GM19372 (cell line): ENCODE results near the gene PLEKHH2.
"Not testable (repeated sequence)": the region's sequence is repeated elsewhere in the genome, so short reads cannot be mapped to it uniquely, and the experiment has no call there.

Experiments used
- ATAC-seq: cut with Tn5 transposase; IDR thresholded peaks from one replicate; pipeline ENCODE4 v1.9.1; 2021; ENCODE audit warnings: mild to moderate bottlenecking, low read depth, moderate library complexity; ENCODE audit not compliant: unreplicated experiment

The PLEKHH2 gene

DNA sequence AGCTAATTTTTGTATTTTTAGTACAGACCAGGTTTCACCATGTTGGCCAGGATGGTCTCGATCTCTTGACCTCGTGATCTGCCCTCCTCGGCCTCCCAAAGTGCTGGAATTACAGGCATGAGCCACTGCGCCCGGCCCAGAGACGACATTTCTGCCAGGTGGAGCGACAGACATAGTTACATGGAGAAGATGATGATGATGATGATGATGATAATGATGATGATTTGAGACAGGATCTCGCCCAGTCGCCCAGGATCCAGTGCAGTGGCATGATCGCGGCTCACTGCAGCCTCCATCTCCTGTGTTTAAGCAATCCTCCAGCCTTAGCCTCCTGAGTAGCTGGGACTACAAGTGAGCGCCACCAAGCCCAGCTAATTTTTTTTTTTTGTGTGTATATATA, 907 bp upstream of the PLEKHH2 start:
- ATAC-seq = not testable (repeated sequence)

DNA sequence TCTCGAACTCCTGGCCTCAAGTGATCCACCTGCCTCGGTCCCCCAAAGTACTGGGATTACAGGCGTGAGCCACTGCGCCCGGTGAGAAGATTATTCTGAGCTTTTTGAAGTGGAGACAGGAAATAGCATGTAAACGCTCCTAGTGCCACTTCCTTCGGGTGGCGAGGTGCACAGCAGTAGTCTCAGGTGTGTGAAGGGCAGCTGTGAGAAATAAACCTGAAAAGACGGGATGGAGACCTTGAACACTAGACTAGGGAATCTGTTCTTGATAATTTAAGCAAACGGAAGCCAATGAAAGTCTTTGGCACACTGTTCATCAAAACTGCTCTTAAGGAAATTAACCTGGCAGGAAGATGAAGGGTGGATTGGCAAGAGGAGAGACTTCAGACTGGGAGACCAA, 439 bp upstream of the PLEKHH2 start:
- no peak for ATAC-seq

DNA sequence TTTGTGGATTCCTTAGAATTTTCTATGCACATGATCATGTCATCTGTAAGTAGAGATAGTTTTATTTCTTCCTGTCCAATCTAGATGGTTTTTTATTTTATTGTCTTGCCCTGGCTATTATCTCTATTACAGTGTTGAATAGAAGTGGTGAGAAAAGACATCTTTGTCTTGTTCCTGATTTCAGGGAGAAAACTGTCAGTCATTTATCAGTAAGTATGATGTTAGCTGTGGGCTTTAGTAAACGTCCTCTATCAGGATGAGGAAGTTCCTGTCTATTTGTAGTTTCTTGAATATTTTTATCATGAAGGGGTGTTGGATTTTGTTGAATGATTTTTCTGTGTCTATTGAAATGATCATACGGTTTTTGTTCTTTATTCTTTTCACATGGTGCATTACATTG, 5.3 kb downstream of the PLEKHH2 start:
- ATAC-seq = no peak

DNA sequence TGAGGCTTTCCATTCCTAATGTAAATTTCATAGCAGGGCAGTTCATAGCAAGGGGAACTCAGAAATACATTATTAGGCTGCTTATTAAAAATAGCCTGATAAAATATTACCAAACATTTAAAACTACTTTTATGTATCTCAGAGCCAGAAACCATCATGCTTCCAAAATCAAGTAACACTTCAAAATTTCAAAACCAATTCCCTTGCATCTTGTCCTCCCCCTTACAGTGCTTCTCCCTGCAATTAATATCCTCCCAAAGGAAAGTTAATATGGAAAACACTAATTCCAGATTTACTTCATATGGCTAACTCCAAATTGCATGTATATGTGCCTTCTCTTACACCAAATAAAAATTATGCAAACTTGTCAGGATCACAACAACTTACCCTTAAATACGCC, 6.6 kb downstream of the PLEKHH2 start:
- ATAC-seq = no peak

DNA sequence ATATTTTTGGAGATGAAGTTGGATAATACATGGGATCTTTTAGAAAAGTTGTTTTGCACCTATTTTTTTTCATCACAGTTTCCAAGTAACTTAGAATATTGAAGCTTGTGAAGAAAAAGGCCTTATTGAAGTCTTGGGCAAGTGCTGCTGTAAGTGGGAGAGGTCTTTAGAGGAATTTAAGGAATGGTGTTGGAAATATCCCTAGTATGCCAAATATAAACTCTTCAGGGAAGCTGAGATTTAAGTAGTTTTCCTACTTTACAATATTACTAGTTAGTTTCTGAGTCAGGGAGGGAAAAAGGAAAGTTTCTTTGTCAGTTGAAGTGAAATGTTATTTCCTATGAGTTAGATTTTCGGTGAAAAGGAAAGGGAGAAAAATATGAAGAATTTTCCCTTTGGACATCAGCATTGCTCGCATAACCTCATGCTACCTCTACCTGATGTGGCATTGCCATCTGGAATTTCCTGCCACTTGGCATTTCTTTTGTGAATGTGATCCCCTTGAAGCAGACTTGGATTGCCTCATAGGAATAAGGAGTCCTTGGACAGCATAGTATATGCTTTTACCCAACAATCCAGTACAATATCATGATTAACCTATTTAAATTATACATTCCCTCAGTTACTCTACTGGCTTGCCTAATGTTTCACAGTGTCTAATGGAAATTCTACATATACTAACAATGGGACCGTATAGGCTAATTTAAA, 12.1 kb downstream of the PLEKHH2 start:
- no peak for ATAC-seq

DNA sequence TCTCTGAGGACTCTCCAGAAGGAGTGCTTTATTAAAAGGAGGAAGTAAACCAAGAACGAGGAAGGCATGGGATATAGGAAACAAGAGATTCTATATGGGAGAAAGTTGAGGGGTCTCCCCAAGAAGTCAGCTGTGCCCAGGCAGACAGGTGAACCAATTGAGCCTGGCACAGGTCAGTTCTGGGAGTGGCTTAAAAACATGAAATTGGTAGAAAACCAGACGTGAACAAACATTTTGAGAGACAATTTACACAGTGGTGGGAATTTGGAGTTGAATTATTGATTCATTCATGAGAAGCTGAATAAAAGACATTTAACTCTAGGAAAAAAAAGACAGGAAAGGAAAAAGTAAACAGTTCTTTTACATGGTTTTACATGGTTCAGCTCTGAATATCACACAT, 16.4 kb downstream of the PLEKHH2 start:
- ATAC-seq = no peak

DNA sequence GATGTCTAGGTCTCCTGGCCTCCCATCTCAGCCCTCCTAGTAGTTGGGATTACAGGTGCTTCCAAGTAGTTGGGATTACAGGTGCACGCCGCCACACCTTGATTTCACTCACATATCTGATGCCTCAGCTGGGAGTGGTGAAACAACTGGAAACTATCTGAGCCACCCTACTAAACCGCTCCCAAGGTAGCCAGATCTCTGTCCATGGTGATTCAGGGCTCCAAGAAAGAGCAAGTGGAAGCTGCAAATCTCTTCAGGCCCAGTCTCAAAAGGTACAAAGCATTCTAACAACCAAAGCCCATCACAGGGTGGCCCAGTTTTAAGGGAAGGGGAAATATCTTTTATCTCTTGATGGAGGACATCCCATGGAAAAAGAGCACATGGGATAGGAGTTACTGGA, 20.2 kb downstream of the PLEKHH2 start:
- ATAC-seq = no peak

DNA sequence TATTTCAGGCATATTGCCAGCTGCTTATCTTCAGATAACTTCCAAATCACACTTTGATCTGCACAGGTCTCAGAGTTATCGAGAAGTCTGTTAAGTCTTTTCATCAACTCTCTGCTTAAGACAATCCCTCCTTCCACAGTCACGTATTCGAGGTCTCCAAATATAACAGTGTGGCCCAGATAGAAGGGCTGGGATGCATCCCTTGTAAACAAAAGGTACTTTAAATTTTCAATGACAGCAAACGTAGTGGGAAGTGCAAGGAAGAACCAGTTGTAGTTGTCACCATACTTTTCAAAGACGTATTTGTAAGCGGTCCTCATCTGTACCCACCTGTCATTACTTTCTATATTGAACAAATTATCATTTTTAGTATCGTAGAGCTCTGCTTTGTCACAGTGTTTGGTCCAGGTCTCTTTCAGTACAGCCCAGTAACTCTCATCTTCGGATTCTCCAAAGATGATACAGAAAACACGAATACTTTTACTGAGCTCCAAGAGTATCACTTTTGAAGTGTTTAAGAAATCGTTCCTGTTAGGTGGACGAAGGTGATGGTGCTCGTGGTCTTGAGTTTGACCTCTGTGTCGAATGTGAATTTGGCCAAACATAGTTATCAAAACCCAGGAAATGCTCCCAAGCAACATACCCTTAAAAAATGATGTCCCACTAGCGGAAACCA, 38.7 kb downstream of the PLEKHH2 start:
- no peak for ATAC-seq

DNA sequence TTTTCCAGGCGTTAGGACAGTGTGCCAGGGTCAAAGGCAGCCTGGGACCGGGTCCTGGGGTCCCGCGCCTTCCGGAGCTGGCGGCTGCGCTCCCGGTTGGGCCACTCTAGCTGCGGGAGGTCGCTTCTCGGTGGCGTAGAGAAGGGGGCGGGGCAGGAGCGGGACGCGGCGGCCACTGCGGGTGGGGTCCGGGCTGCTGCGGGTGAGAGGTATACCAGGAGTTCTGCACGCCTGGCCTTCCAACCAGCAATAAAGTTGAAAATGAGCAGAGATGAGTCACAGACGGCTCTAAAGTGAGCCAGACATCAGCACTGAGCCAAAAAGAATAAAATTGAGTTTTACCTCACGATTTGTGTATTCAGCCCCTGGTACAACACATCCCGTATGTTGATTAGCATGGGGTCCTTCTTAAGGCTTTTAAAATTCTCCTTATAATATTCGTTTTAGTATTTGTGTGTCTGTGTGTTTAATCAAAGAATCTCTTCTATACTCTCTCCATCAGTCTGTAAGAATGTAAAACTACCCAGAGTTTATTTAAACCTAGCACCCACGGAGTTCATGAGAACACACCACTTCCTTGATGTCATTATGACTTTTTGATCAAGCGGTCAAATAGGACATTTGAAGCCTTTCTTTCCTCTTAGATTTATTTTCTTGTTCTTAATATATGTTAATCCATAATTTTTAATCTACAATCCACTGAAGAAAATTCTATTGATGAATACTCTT, 39.4 kb downstream of the PLEKHH2 start, which contains the start of gene C1GALT1C1L:
C1GALT1C1L (minus strand) TSS at position 108 of the 729 bp plus-strand sequence; CDS start at position 1, 107 bp downstream.
- ATAC-seq = no peak

DNA sequence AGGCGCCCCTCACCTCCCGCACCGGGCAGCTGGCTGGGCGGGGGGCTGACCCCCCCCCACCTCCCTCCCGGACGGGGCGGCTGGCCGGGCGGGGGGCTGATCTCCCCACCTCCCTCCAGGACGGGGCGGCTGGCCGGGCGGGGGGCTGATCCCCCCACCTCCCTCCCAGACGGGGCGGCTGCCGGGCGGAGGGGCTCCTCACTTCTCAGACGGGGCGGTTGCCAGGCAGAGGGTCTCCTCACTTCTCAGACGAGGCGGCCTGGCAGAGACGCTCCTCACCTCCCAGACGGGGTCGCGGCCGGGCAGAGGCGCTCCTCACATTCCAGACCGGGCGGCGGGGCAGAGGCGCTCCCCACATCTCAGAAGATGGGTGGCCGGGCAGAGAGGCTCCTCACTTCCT, 40.7 kb downstream of the PLEKHH2 start:
- ATAC-seq = not testable (repeated sequence)

DNA sequence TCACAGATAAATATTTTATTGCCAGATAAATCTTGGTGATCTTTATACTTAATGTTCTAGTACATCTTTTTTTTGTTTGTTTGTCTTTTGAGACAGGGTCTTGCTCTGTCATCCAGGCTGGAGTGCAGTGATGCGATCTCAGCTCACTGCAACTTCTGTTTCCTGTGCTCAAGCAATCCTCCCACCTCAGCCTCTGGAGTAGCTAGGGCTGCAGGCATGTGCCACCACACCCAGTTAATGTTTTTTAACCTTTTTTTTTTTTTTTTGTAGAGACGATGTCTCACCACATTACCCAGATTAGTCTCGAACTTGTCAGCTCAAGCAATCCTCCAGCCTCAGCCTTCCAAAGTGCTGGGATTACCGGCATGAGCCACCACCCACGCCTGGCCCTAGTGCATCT, 48.3 kb downstream of the PLEKHH2 start:
- no peak for ATAC-seq

DNA sequence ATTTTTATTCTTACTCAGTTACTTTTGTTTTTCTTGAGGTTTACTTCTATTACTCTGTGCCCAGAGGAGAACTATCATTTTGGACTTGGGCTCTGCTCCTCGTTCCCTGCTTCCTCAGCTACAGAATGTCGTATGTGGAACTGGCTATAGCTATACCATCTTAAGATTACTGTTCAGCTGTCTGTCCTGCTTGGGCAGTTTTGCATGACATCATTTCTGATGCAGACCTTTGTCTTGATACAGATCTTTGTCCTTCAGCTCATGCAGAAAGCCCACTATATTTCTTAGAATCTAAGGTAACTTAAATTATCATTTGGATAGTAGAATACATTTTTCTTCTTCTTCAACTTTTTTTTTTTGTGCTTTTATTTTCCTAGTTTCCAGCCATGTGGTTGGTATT, 52.9 kb downstream of the PLEKHH2 start:
- ATAC-seq = no peak

DNA sequence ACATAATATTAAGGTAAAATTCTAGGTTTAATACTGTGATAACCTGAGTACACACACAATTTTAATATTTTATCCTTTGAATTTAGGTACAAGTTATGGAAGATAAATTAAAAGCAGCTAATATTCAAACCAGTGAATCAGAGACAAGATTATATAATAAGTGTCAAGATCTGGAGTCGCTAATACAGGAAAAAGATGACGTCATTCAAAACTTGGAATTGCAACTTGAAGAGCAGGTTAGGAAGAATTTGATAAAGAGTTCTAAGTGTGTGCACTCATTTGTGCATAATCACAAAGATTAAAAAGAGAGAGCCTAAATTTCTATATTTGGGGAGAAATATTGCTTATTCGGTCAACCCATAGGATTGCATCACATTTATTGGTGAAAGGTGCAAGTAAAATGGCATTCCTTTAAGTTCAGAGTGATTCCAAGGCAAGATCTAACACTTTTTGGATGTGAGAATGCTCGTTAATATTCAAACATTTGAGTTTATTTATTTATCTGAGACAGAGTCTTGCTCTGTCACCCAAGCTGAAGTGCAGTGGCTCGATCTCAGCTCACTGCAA, 55.5 kb downstream of the PLEKHH2 start:
- ATAC-seq = no peak

DNA sequence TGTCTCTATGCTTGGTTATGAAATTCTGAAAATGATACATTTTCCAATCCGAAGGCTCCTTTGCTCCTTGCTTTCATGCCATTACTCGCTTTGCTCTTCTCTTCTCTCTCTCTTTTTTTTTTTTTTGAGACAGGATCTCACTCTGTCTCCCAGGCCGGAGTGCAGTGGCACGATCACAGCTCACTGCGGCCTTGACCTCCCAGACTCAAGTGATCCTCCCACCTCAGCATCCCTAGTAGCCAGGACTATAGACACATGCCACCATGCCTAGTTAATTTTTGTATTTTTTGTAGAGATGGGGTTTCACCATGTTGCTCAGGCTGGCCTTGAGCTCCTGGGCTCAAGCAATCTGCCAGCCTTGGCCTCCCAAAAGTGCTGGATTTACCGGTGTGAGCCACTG, 61.1 kb downstream of the PLEKHH2 start:
- not testable (repeated sequence) for ATAC-seq

DNA sequence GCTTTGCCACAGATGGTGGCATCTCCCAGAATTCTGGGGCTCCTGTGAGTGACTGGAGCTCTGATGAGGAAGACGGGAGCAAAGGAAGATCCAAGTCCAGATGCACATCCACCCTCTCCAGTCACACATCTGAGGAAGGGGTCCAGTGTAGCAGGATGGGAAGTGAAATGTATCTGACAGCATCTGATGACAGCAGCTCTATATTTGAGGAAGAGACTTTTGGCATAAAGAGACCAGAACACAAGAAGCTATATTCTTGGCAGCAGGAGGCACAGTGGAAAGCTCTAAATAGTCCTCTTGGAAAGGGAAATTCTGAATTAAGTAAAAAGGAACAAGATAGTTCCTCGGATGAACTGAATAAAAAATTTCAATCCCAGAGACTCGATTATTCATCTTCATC, 62.7 kb downstream of the PLEKHH2 start:
- no peak for ATAC-seq

DNA sequence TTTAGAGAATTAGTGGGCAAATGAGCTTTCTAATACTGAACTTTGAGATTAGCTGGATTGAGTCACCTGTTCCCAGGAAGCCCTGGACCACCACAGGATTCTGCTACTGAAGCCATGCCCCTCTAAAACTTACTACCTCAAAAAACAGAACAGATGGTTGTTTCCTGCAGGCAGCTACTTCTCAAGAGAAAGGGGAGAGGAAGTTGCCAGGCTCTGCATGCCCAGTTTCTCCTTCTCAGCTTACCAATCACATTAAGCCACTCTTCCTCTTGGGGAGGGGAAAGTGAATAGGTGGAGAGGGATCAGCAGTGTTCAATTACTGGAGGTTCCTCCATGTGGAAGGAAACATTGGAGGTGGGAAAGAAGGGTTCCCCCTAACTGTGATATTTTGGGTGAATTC, 64.1 kb downstream of the PLEKHH2 start:
- ATAC-seq = no peak

DNA sequence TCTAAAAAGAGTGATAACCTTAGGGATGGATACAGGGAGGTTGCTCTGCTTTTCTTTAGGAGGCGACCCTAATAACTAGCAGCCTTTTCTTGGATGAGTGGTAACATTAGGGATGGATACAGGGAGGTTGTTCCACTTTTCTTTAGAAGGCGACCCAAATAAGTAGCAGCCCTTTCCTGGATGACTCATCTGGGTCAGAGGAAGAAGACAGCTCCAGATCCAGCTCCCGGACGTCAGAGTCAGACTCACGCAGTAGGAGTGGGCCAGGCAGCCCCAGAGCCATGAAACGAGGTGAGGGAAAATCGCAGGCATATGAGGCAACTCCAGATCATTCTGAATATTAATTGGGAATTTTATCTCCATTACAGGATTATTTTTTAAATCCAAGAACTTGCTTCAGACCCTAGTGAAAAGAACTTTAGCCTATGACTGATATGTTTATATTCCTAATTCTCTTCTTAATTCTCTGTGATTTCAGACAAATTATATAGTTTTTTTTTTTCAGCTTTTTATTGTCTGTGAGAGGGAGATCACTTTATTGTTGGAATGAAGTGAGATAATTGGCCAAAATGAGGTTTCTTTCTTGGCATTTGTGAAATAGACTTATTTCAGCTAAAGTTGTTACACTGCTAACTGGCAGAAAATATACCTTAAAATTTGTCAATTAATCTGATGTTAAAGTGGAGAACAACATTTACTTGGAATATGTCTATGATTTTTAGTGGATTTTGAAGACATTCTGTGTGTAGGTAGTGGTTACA, 70.4 kb downstream of the PLEKHH2 start:
- no peak for ATAC-seq

DNA sequence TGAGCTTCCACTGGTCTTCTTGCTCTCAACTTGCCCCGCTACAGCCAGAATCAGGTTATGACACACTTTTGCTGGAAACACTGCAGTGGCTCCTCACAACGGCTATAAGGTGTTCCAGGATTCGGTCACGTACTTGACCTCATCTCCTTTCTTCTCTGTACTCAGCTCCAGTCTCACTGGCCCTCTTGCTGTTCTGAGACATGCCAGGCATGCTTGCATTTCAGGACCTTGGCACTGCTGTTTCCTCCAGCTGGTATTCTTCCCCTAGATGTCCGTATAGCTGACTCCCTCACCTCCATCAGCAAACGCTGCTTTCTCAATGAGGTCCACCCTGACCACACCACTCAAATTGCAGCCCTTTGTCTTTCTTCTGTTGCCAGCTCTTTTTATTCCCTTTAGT, 71.1 kb downstream of the PLEKHH2 start:
- ATAC-seq = no peak

DNA sequence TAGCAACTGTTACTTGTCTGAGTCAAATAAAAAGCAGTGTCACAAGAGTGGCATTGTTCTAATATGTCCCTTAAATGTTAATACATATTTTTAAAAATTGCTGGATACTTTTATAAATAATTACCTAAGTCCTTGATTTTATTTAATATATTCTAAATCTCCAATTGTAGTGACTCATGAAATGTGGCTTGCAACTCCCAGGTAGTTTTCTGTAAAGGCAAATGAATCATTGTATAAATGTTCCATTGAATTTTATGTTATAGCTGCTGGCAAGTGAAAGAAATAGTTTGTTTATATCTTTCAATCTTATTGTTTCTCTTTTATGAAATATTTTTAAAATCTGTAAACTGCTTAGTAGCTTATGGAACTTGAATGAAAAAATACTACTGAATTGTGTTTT, 71.8 kb downstream of the PLEKHH2 start:
- no peak for ATAC-seq

DNA sequence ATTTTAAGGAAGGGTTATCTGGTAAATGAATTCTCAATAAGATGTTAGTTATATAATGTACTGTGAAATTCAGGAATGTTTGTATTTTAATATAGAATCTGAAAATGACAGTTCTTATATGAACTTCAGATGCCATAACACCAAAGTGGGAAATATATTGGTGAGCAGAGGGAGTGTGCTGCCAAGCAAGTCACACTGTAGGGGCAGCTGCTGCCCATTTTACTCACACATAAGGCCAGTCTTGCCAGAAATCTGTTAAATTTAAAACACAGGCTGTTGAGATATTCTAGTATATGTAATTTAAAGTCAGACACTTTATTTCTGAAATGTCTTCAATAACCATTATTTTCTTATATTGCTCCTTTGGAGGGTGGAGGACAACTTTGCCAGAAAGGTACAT, 73.8 kb downstream of the PLEKHH2 start:
- no peak for ATAC-seq

DNA sequence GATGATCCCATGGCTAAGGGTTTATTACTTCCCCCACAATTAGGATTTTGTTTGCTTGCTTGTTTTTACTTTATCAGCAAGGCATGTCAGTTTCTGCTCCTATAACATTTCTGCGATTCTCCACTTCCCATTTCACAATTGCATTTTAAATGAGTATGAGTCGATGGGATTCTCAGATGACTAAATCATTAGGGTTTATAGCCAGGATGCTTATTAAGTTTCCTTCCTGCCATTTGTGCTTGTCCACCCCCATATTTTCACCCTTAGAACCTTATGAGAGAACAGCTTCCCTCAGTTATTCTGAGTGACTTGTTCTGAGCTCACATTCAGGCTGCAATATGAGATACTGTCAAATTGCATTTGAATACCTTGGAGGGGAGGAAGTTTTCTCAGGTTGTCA, 77.1 kb downstream of the PLEKHH2 start:
- no peak for ATAC-seq
